Choroid plexus epithelial cell (primary cell): ENCODE measurements around the gene CYP2R1.

Source experiments
- DNase-seq: peaks from one replicate; pipeline ENCODE4 v3.0.0-alpha.2; 2010; ENCODE audit warnings: low read depth
- H3K4me3 ChIP-seq: 2 replicates; pipeline ENCODE4 v1.5.1; 2011; ENCODE audit warnings: low read depth, mild to moderate bottlenecking, control low read depth, low read length, moderate library complexity
- TF ChIP-seq, protein P1 (sequence below): conservative IDR thresholded peaks from 2 replicates; pipeline ENCODE4 v1.5.1; 2011; ENCODE audit warnings: low read depth, mild to moderate bottlenecking, control low read depth, inconsistent platforms, low read length, moderate library complexity

Gene CYP2R1, protein sequence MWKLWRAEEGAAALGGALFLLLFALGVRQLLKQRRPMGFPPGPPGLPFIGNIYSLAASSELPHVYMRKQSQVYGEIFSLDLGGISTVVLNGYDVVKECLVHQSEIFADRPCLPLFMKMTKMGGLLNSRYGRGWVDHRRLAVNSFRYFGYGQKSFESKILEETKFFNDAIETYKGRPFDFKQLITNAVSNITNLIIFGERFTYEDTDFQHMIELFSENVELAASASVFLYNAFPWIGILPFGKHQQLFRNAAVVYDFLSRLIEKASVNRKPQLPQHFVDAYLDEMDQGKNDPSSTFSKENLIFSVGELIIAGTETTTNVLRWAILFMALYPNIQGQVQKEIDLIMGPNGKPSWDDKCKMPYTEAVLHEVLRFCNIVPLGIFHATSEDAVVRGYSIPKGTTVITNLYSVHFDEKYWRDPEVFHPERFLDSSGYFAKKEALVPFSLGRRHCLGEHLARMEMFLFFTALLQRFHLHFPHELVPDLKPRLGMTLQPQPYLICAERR

DNA sequence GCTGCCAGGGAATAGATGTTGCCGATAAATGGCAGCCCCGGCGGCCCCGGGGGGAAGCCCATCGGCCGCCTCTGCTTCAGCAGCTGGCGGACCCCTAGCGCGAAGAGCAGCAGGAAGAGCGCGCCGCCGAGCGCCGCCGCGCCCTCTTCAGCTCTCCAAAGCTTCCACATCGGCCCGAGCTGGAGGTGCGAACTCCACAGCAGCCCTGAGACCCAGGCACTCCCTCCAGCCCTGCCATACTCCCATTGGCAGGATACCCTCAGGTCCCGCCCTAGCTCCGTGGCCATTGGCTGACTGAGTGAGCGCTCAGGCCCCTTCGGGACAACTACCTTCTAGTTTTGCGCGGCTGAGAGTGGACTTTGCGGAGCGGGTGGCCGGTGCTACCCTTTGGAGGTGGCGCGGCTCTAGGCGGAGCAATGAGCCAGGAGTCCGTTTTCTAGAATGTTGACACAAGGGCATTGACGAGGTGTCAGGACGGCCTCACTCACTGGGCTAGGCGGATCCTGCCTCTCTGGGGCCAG lies at the start of gene CYP2R1:
Gene CYP2R1 (minus strand): TSS at position 196 of the 521 bp plus-strand sequence. CDS start 26 bp downstream, at position 170.
- DNase-seq, result peak; percentile 98
- H3K4me3 ChIP-seq, result peak within 1 kb of the TSS; percentile 84
- TF ChIP-seq, protein P1, sequence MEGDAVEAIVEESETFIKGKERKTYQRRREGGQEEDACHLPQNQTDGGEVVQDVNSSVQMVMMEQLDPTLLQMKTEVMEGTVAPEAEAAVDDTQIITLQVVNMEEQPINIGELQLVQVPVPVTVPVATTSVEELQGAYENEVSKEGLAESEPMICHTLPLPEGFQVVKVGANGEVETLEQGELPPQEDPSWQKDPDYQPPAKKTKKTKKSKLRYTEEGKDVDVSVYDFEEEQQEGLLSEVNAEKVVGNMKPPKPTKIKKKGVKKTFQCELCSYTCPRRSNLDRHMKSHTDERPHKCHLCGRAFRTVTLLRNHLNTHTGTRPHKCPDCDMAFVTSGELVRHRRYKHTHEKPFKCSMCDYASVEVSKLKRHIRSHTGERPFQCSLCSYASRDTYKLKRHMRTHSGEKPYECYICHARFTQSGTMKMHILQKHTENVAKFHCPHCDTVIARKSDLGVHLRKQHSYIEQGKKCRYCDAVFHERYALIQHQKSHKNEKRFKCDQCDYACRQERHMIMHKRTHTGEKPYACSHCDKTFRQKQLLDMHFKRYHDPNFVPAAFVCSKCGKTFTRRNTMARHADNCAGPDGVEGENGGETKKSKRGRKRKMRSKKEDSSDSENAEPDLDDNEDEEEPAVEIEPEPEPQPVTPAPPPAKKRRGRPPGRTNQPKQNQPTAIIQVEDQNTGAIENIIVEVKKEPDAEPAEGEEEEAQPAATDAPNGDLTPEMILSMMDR, result no peak

DNA sequence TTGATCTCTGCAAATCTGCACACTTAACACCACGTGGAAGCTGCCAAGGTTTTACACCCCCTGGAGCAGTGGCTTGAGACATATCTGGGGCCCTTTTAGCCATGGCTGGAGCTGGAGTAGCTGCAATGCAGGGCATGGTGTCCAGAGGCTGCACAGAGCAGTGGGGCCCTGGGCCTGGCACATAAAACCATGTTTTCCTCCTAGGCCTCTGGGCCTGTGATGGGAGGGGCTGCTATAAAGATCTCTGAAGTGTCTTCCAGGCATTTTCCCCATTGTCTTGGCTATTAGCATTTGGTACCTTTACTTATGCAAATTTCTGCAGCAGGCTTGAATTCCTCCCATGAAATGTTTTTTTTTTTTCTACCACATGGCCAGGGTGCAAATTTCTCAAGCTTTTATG lies 46.9 kb upstream of the CYP2R1 start:
- TF ChIP-seq, protein P1, result no peak
- no peak for DNase-seq
- H3K4me3 ChIP-seq, result no peak overlapping the region

DNA sequence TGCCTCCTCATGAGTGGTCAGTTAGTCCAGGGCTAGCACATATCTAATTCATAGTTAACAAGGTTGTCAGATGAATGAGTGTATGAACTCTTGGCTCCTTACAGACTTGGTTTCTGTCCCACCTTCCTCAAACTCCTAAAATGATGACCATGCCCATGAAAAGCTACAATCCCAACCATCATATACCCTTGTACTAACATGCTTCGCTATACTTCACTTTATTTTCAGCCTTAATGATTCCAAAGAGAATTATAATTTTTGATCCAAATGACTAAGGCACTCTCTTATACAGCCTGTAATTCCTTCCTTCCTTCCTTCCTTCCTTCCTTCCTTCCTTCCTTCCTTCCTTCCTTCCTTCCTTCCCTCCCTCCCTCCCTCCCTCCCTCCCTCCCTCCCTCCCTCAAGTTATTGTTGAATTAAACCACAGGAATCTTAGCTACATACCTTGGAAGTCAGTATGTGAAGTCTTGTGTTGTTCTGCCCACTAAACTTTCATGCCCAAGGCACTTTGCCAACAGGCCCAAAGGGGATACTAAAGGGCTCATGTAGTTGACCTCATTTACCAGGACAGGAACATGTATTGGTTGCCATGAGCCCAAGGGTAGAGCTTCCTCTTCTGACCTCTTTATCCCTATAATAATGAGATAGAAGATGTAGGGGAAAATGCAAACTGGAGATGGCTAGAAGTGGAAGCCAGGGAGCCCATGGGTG lies 42.8 kb upstream of the CYP2R1 start:
- TF ChIP-seq, protein P1, result no peak
- H3K4me3 ChIP-seq, result no peak overlapping the region
- no peak for DNase-seq

DNA sequence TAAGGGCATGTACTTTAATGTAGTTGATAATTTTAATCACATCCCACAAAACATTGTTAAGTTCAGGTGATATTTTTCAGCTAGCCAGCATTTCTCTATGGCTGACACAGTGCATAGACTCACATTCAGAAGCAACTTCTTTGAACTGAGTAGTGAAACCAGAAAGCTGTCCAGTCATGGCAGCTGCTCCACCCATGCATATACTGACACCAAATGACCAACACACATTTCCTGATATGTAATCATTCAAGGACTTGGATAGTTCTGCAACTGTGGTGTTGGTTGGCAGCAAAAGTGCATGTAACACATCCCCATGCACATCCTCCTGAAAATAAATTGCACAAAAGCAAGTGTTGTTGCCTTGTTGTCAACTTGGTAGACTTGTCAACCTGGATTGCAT lies 40.4 kb upstream of the CYP2R1 start:
- TF ChIP-seq, protein P1, result no peak
- no peak overlapping the region for H3K4me3 ChIP-seq
- DNase-seq, result no peak

DNA sequence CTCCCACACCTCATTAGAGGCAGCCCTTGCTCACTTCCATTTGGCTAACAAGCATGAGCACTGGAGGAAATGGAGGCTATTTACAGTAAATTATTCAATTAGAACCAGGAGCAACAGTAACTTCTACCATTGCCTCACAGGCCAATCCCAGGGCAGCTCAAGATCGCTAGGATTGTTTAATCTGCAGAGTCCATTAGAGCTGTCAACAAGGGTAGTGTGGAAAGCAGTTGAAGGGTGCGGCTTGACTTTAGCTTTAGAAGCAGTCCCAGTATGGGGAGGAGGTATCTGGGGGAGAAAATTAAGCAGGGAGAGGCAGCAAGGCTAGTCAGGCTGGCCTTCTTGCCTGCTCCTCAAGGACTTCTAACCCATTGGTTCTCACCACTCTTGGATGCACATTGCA lies 38.3 kb upstream of the CYP2R1 start:
- TF ChIP-seq, protein P1, result no peak
- no peak for DNase-seq
- H3K4me3 ChIP-seq, result no peak overlapping the region

DNA sequence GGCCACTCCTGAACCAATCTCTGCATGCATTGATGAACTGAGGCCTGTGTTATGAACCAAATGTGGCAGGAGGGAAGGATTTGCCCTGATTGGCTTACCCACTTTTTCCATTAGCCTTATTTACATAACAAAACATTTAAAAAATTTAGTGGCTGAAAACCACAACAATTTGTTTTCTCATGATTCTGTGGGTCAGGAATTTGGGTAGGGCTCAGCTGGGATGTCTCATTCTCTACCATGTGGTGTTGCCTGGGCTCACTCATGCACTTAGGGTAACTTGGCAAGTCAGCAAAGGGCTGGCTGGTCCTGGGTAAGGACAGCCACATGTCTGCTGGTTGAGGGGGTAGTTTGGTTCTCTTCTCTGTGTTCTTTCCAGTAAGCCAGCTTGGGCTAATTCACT lies 35.1 kb upstream of the CYP2R1 start:
- no peak overlapping the region for H3K4me3 ChIP-seq
- no peak for DNase-seq
- TF ChIP-seq, protein P1, result no peak
